SKM-1 (cell line): Measurements from ENCODE around the gene CLDN6.
"Not testable (repeated sequence)": the region's sequence is repeated elsewhere in the genome, so short reads cannot be mapped to it uniquely, and the experiment has no call there.

Experiments
- DNase-seq: peaks from one replicate; lab custom pipeline; 2025; ENCODE audit not compliant: unreplicated experiment; lab: John Stamatoyannopoulos, UW

CLDN6 gene

GRCh38 chr16:3052571-3053329 is 34.8 kb upstream of the CLDN6 start:
- not testable (repeated sequence) for DNase-seq

- DNase-seq: no peak
Measured at GRCh38 chr16:3051494-3051893, 33.5 kb upstream of the CLDN6 start.

DNA sequence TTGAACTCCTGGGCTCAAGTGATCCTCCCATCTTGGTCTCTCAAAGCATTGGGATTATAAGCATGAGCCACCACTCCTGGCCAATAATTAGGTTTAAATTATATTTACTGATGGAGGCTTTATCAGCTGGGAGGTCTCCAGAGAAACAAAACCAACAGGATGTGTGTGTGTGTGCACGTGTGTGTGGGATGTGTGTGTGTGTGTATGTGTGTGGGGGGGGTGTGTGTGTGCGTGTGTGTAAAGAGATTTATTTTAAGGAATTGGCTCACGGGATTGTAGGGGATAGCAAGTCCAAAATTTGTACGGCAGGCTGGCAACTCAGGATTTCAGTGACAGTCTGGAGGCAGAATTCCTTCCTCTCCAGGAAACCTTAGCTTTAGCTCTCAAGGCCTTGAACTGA is 33.0 kb upstream of the CLDN6 start:
- DNase-seq: no peak

GRCh38 chr16:3050487-3050886 is 32.5 kb upstream of the CLDN6 start:
- DNase-seq: no peak

GRCh38 chr16:3049921-3050481 is 32.0 kb upstream of the CLDN6 start:
- DNase-seq: no peak

GRCh38 chr16:3047387-3047720 is 29.4 kb upstream of the CLDN6 start:
- DNase-seq: no peak

- DNase-seq: no peak
Measured at GRCh38 chr16:3046641-3047386, 28.8 kb upstream of the CLDN6 start.

GRCh38 chr16:3045758-3046640 is 28.0 kb upstream of the CLDN6 start, which contains the start of gene MMP25:
Gene MMP25 (plus strand): TSS chr16:3046561. CDS start chr16:3046918, 357 bp downstream.
- DNase-seq: no peak

DNA sequence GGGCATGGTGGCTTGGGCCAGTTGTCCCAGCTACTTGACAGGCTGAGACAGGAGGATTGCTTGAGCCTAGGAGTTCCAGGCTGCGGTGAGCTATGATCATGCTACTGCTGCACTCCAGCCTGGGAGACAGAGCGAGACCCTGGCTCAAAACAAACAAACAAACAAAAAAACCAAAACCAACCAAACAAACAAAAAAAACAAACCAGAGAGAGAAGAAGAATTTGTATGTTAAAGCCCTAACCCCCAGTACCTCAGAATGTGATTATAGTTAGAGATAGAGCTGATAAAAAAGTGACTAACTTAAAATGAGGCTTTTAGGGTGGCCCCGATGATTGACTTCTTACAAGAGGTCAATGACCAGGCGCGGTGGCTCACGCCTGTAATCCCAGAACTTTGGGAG is 26.7 kb upstream of the CLDN6 start:
- no peak for DNase-seq

DNA sequence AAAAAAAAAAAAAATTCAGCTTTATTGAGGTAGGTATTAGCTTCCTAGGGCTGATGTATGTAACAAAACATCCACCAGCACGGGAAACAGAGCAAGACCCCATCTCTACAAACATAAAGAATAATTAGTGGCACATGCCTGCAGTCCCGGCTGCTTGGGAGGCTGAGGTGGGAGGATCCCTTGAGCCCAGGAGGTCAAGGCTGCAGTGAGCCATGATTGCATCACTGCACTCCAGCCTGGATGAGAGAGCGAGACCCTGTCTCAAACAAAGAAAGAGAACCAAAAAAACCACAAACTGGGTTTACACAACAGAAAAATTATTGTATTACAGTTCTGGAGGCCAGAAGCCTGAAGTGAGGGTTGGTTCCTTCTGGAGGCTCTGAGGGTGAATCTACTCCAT is 24.4 kb upstream of the CLDN6 start:
- no peak for DNase-seq

GRCh38 chr16:3038896-3039295 is 20.9 kb upstream of the CLDN6 start:
- no peak for DNase-seq

DNA sequence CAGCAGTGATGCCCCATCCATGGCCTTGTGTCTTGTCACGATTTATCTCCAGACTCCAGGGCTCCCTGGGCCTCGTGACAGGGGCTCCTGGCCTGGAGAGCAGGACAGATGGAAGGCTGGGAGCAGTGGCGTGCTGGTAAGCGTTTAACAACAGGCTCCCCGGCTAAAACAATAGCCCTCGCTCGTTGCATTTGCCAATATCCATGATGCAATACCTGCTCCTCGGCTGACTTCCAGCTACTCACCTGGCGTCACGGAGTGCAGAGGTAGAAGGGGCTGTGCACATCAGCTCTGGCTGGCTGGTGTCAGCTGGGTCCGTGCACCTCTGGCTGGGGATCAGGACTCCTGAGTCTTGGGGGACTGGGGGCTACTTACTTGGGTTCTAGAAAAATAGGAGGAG is 20.3 kb upstream of the CLDN6 start:
- no peak for DNase-seq

- no peak for DNase-seq
Measured at GRCh38 chr16:3036726-3037315, 18.8 kb upstream of the CLDN6 start, which contains the start of gene BICDL2. Gene BICDL2 (minus strand): TSS chr16:3036944. CDS start chr16:3035496, 1,448 bp downstream.

DNA sequence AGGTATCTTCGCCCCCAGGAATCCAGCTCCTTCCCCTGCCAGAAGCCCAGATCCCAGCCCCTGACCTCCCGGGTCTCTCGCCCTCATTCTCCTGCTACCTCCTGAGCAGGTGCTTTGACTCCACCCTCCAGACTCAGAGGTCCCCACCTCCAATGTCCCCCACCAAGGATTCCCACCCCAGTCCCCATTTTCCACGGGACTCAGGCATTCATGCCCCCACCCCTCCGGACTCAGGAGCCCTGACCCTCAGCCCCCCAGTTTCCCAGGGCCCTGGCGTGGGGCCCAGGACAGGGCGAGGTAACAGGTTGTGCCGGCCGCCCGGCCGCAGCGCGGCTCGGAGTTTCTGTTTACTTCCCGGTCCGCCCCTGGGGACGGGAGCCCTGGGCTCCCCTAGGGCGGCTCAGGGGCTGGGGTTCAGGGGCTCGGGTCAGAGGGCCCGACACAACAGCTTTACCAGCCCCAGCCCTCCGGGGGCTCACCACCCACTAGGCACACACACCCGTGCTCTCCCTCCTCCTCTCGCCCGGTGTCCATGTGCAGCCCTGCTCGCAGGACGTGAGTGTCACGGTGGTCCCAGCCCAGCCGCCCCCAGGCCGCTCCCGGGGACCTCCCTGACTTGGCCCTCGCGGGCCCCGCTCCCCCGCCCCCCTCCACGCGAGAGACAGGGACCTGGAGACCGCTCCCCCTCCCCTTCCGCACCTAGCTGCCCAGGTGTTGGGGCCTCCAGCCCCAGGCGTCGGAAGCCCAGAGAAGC is 18.2 kb upstream of the CLDN6 start:
- DNase-seq: no peak

DNA sequence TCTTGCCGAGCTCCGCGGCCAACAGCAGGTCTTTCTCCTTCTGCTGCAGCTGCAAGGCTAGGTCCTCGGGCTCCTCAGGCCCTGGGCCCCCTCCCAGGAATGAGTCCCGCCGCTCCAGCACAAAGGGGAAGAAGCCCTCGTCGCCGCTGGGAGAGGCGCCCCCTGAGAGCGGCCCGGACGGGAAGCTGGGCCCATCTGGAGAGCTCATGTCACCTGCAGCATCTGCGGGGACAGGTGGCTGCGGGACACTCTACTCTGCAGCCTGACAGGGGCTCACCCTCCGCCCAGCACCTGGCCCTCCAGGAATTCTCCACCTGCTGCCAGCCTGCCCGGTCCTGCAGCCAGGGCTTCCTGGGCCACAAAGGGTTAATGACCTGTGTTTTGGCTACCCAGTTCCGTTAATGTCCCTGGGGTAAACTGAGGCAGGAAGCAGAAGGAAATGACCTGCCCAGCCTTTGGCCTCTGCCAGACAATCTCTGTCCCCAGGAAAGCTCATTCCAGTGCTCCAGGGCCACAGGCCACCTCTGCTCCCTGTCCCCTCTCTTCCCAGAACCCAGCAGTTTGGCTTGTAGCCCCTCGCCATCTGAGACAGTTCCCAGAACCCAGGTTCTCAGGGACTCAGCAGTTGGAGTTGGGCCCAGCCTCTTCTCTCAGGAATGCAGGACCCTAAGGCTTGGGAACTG is 17.4 kb upstream of the CLDN6 start:
- no peak for DNase-seq

DNA sequence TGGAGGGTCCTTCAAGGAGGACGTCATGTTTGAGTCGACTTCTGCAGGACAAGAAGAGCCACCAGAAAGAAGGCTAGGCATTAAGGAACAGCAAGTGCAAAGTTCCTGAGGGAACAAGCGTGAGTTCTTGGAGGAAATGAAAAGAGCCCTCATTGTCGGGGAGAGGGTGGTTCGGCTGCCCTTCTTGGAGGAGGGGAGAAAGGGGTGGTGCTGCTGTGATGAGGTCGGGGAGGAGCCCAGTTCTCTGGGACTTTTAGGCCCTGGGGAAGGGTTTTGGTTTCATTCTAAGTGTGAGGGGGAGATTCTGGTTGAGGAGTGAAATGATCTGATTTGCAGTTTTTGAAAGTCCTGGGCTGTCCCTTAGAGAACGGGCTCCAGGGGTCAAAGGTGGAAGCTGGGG is 14.6 kb upstream of the CLDN6 start:
- DNase-seq: no peak

GRCh38 chr16:3030222-3031212 is 12.5 kb upstream of the CLDN6 start:
- no peak for DNase-seq

DNA sequence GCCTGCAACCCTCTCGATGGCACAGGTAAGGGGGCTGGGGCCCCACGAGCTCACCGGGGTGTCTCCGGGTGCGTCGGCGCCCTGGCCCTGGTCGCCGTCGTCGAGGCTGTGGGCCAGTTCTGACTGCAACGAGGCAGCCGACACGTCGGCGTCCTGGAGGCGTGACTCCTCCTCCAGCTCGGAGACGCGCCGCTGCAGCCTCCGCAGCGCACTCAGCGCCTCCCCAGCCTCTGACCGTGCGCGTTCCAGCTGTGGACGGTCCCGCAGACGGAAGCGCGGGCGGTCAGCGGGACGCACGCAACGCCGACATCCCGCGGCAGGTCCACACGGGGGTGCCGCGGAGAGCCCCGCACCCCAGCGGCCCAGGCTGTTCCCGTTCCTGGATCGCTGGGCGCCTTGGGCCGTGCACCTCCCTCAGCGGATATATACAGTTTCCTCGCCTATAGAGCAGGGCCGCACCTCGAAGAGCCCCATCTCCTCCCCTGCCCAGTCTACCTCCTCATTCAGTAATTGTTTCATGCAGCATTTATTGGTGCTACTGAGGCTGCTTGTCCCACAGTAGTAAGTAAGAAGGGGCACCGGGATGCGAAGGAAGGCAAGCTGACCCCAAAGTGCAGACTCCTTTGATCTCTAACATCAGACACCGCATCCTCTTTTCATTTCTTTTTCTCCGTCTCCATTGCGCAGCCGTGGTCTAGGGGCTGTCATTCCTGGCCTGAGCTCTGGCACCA is 11.7 kb upstream of the CLDN6 start:
- DNase-seq: no peak
